K562 (cell line): ENCODE results near the gene SLC19A1. TPM values are rescaled to one million over a fixed set of nuclear protein-coding genes. Genes with fewer than 3 reads are reported as not detected.

Source experiments
- ATAC-seq: fragments of 200-7000 bp; cut with Tn5 transposase; 3 replicates; pipeline ENCODE4 v1.9.1; 2020; ENCODE audit warnings: moderate library complexity
- BruUV-seq: library from RNA; stranded (reverse); fragments of 400-500 nt; replicated peaks from 2 replicates; lab custom pipeline; 2021; lab: Mats Ljungman, UMichigan
- CTCF ChIA-PET: fragments of 300-600 bp; formaldehyde crosslinking; extraction: SDS; loops from one replicate; lab custom pipeline; 2021; ENCODE audit warnings: low intra/inter-chr PET ratio; lab: Yijun Ruan, JAX
- POLR2A ChIA-PET: fragments of 300-600, 350-650 bp; sonication (Branson Sonifier 250); formaldehyde crosslinking; extraction: SDS; loops from one replicate; lab custom pipeline; 2021; ENCODE audit warnings: antibody characterized with exemption, inconsistent platforms; lab: Yijun Ruan, JAX
- DNase-seq, 4 experiments: peaks; one replicate each; pipeline versions ENCODE4 v3.0.0 to v3.0.0-alpha.2; 2011 to 2018; ENCODE audit warnings: low spot score in 3 of 4, mixed read lengths in 3 of 4; ENCODE audit errors: extremely low read depth in 1 of 4
- FAIRE-seq: peaks from 2 replicates; lab custom pipeline; 2011; peaks lifted over from hg19 to GRCh38; lab: Jason Lieb, UNC
- H2AFZ ChIP-seq: 2 replicates; pipeline ENCODE4 v1.6.0; 2011; ENCODE audit warnings: low read depth, low read length, control low read depth, inconsistent platforms
- H3K27ac ChIP-seq: fragments of 200-600 bp; 3 replicates; pipeline ENCODE4 v1.8.0; 2011; ENCODE audit warnings: low read depth, mild to moderate bottlenecking, control low read depth, inconsistent platforms, low read length, moderate library complexity, mixed read lengths; ENCODE audit errors: extremely low read depth
- H3K27me3 ChIP-seq, 2 experiments: fragments of 300-600 bp in 1 of 2; 2 replicates in 1 of 2; 3 replicates in 1 of 2; pipeline versions ENCODE4 v1.6.0 to v1.8.0; 2011; ENCODE audit warnings: inconsistent platforms in 2 of 2, low read length in 2 of 2, mild to moderate bottlenecking in 1 of 2, mixed read lengths in 1 of 2, moderate library complexity in 1 of 2; ENCODE audit not compliant: control insufficient read depth in 2 of 2, insufficient read depth in 2 of 2
- H3K36me3 ChIP-seq: fragments of 300-600 bp; 3 replicates; pipeline ENCODE4 v1.8.0; 2011; ENCODE audit warnings: mild to moderate bottlenecking, low read length, inconsistent platforms; ENCODE audit not compliant: control insufficient read depth, insufficient read depth
- H3K4me1 ChIP-seq, 2 experiments: fragments of 200-600 bp in 1 of 2; replicated peaks in 1 of 2; 2 replicates in 1 of 2; 3 replicates in 1 of 2; pipeline versions ENCODE4 v1.5.1 to v1.8.0; 2011; ENCODE audit warnings: inconsistent platforms in 2 of 2, low read length in 2 of 2, mild to moderate bottlenecking in 1 of 2, mixed read lengths in 1 of 2, moderate library complexity in 1 of 2; ENCODE audit not compliant: control insufficient read depth in 2 of 2, insufficient read depth in 2 of 2
- H3K4me2 ChIP-seq: 2 replicates; pipeline ENCODE4 v1.6.1; 2011; ENCODE audit warnings: low read length, control low read depth, inconsistent platforms, mixed read lengths; ENCODE audit not compliant: insufficient read depth
- H3K4me3 ChIP-seq: fragments of 200-600 bp; sonication (generic), shearing (Covaris generic); 2 replicates; pipeline ENCODE4 v1.5.1; 2016; ENCODE audit warnings: control low read depth, inconsistent platforms
- H3K79me2 ChIP-seq: fragments of 200-600 bp; 3 replicates; pipeline ENCODE4 v1.8.0; 2011; ENCODE audit warnings: low read length, inconsistent platforms; ENCODE audit not compliant: control insufficient read depth, insufficient read depth
- H3K9ac ChIP-seq, 2 experiments: 2 replicates each; pipeline versions ENCODE4 v1.6.0 to v1.6.1; 2011; ENCODE audit warnings: low read depth in 2 of 2, low read length in 2 of 2, control low read depth in 1 of 2, inconsistent platforms in 1 of 2, mild to moderate bottlenecking in 1 of 2, mixed read lengths in 1 of 2; ENCODE audit not compliant: insufficient read depth in 1 of 2
- H3K9me1 ChIP-seq: one replicate; pipeline ENCODE4 v1.6.0; 2011; ENCODE audit warnings: inconsistent platforms, mild to moderate bottlenecking, low read length, moderate library complexity; ENCODE audit not compliant: control insufficient read depth, insufficient read depth
- H3K9me3 ChIP-seq: replicated peaks from 2 replicates; pipeline ENCODE4 v1.5.1; 2011; ENCODE audit warnings: low read depth, low read length, inconsistent platforms; ENCODE audit not compliant: control insufficient read depth, insufficient read depth
- H4K20me1 ChIP-seq: replicated peaks from 2 replicates; pipeline ENCODE4 v1.6.1; 2011; ENCODE audit warnings: low read length, inconsistent platforms, mixed read lengths; ENCODE audit not compliant: control insufficient read depth, insufficient read depth
- POLR2G ChIP-seq: fragments of 200-400 bp; formaldehyde crosslinking; IDR thresholded peaks from 2 replicates; pipeline ENCODE4 v1.6.1; 2017; ENCODE audit warnings: low read depth, mild to moderate bottlenecking, antibody characterized with exemption, low read length, moderate library complexity
- SETDB1 ChIP-seq: IDR thresholded peaks from one replicate; pipeline ENCODE4 v1.6.1; 2012; ENCODE audit warnings: low read length, control low read depth, inconsistent platforms
- WGBS: fragments of 100-300 bp; shearing (Covaris generic); methylation state at CpG from one replicate; pipeline ENCODE4 v1.1.6; 2016; ENCODE audit warnings: low coverage, mixed read lengths; ENCODE audit not compliant: insufficient coverage; ENCODE audit errors: missing lambda C conversion rate; 5-methylcytosine and 5-hydroxymethylcytosine counted together
- in situ Hi-C: fragments of 300-500 bp; cut with MboI; formaldehyde crosslinking; loops from 4 replicates; pipeline ENCODE4 v1.15.0; 2018; ENCODE audit warnings: inconsistent platforms, mixed read lengths
- intact Hi-C: fragments of 100-400 bp; cut with micrococcal nuclease; formaldehyde crosslinking; loops from 2 replicates; pipeline ENCODE4 v1.14.2; 2022
- polyA plus RNA-seq, 8 experiments: library from polyadenylated mRNA; depleted of rRNA in 4 of 8; stranded (reverse) in 5 of 8; unstranded in 3 of 8; fragments of >200 nt; fragmentation: Nextera tagmentation in 2 of 8; fragmentation: Illumina TruSeq in 1 of 8; extraction: Ambion mirVana in 2 of 8; extraction: Trizol in 1 of 8; gene quantifications; 2 replicates each; pipeline versions ENCODE4 v1.2.1 to v1.2.3, GENCODE V29; 2011 to 2014; ENCODE audit warnings: inconsistent platforms in 1 of 8, missing spikeins in 1 of 8
- total RNA-seq, 7 experiments: library from RNA; depleted of rRNA in 6 of 7; stranded (reverse); fragments of >200 nt in 6 of 7; fragmentation: Illumina TruSeq in 2 of 7; extraction: Trizol in 2 of 7; gene quantifications; 2 replicates each; pipeline versions ENCODE4 v1.2.1 to v1.2.3, GENCODE V29; 2011 to 2021; ENCODE audit warnings: low replicate concordance in 1 of 7
- TF ChIP-seq, protein P1 (sequence below): fragments of 450-650 bp; IDR thresholded peaks from 2 replicates; pipeline ENCODE4 v1.6.1; 2016; ENCODE audit warnings: mild to moderate bottlenecking

SLC19A1 gene
- total and polyA plus RNA-seq, 9 of the 15 experiments (the other 6 are each of a cell fraction or from before 2014, with no cell fraction given), result 0.65 to 88.7 (median 12.0) TPM

DNA sequence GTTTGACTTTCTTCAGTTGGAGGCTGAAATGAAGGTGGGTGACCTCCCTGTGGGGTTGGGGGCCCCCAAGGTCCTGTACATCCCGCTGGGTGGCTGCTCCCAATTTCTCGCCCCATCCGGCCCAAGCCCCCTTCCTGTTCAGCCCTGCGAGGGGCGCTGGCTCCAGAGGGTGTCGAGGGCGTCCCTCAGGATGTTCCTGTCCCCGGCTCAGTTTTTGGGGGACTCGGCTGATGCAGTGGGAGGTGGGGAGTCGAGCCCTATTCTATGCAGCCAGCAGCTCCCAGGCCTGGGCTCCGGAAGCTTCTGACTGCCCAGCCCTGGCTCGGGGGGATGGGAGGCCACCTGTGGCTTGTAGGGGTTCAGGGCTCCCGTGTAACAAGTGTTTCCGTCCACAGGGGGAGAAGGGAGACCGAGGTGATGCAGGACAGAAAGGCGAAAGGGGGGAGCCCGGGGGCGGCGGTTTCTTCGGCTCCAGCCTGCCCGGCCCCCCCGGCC is 38.2 kb downstream of the SLC19A1 start:
- Histone ChIP-seq H2AFZ (no peak overlapping the region), H3K27ac (no peak overlapping the region), H3K9me1 (no peaks in the 10 kb centered on the region), H3K79me2 (no peaks in the 10 kb centered on the region), H3K27me3 (no peaks in the 10 kb centered on the region), H3K4me1 (peaks cover 6 to 60% of the 10 kb centered on the region in 2 experiments; a peak in 4 of 5 replicates), H3K4me3 (no peak overlapping the region), H3K9ac (no peak overlapping the region), H3K36me3 (no peaks in the 10 kb centered on the region), H3K9me3 (no peaks in the 10 kb centered on the region), H3K4me2 (no peak overlapping the region), H4K20me1 (peaks cover 24% of the 10 kb centered on the region)
- intact Hi-C loops, result no loop called here
- ATAC-seq, result no peak
- peak; percentile 22; the same call in 1 of the 2 replicates for TF ChIP-seq POLR2G
- no peak for TF ChIP-seq SETDB1
- TF ChIP-seq, protein P1, sequence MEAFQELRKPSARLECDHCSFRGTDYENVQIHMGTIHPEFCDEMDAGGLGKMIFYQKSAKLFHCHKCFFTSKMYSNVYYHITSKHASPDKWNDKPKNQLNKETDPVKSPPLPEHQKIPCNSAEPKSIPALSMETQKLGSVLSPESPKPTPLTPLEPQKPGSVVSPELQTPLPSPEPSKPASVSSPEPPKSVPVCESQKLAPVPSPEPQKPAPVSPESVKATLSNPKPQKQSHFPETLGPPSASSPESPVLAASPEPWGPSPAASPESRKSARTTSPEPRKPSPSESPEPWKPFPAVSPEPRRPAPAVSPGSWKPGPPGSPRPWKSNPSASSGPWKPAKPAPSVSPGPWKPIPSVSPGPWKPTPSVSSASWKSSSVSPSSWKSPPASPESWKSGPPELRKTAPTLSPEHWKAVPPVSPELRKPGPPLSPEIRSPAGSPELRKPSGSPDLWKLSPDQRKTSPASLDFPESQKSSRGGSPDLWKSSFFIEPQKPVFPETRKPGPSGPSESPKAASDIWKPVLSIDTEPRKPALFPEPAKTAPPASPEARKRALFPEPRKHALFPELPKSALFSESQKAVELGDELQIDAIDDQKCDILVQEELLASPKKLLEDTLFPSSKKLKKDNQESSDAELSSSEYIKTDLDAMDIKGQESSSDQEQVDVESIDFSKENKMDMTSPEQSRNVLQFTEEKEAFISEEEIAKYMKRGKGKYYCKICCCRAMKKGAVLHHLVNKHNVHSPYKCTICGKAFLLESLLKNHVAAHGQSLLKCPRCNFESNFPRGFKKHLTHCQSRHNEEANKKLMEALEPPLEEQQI, result no peak
- WGBS, result 60% methylated on average over 16 of the region's 22 CpGs
- in situ Hi-C loops, result no loop called here
- DNase-seq, result peak in 2 of 4 experiments; percentile 36 to 40
- ChIA-PET CTCF (no interaction called here), POLR2A (interaction anchor here (0.6 kb wide), 1 partner anchor 18 kb away, joined by 4 read pairs; no protein-coding TSS in a partner anchor)
- BruUV-seq, result no TSS peak
- FAIRE-seq, result no peak
